T-helper 1 cell (primary cell): Measurements from ENCODE around the gene AASDH.

ENCODE experiments used
- DNase-seq, 5 donors: peaks; one replicate each; pipeline ENCODE4 v3.0.0-alpha.2; 2012 to 2020
- total RNA-seq, 4 donors: gene quantifications; one replicate each; lab custom pipeline; 2026; lab: John Stamatoyannopoulos, UW

Gene AASDH, protein sequence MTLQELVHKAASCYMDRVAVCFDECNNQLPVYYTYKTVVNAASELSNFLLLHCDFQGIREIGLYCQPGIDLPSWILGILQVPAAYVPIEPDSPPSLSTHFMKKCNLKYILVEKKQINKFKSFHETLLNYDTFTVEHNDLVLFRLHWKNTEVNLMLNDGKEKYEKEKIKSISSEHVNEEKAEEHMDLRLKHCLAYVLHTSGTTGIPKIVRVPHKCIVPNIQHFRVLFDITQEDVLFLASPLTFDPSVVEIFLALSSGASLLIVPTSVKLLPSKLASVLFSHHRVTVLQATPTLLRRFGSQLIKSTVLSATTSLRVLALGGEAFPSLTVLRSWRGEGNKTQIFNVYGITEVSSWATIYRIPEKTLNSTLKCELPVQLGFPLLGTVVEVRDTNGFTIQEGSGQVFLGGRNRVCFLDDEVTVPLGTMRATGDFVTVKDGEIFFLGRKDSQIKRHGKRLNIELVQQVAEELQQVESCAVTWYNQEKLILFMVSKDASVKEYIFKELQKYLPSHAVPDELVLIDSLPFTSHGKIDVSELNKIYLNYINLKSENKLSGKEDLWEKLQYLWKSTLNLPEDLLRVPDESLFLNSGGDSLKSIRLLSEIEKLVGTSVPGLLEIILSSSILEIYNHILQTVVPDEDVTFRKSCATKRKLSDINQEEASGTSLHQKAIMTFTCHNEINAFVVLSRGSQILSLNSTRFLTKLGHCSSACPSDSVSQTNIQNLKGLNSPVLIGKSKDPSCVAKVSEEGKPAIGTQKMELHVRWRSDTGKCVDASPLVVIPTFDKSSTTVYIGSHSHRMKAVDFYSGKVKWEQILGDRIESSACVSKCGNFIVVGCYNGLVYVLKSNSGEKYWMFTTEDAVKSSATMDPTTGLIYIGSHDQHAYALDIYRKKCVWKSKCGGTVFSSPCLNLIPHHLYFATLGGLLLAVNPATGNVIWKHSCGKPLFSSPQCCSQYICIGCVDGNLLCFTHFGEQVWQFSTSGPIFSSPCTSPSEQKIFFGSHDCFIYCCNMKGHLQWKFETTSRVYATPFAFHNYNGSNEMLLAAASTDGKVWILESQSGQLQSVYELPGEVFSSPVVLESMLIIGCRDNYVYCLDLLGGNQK
- total RNA-seq = 13.0 to 32.3 (median 22.8) reads per million in 4 donors

GRCh38 chr4:56387023-56388001 is at the start of gene AASDH:
Gene AASDH (minus strand): TSS chr4:56387491. CDS start chr4:56384299, 3,192 bp downstream.
- peak; percentile 77 to 96 (median 88) for DNase-seq

GRCh38 chr4:56435140-56435926 is 48.0 kb upstream of the AASDH start, which contains the start of gene PPAT:
Gene PPAT (minus strand): TSS chr4:56435615. CDS start chr4:56435477, 138 bp downstream.
- DNase-seq = peak; percentile 97 to 99 (median 98)

GRCh38 chr4:56434599-56435139 is 47.4 kb upstream of the AASDH start:
- DNase-seq = peak in 2 of 5 donors; percentile 17 to 40

GRCh38 chr4:56433280-56433679 is 46.0 kb upstream of the AASDH start:
- DNase-seq = no peak

- no peak for DNase-seq
These were observed 42.9 kb upstream of the AASDH start for GRCh38 chr4:56430203-56430602.

DNA sequence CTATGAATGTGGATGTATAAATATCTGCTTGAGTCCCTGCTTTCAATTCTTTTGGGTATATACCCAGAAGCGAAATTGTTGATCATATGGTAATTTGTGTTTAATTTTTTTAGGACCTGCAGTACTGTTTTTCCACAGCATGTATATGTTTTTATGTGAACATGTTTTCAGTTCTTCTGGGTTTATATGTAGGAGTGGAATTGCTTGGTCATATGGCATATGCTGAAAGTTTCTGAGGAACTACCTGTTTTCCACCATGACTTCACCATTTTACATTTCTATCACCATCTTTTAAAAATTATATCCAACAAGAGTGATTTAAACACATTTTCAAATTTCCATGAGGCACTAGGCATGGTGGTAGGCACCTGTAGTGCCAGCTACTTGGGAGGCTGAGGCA is 39.9 kb upstream of the AASDH start:
- no peak for DNase-seq

- no peak for DNase-seq
These were observed 39.0 kb upstream of the AASDH start for GRCh38 chr4:56426273-56426672.

GRCh38 chr4:56425518-56425917 is 38.2 kb upstream of the AASDH start:
- no peak for DNase-seq

DNA sequence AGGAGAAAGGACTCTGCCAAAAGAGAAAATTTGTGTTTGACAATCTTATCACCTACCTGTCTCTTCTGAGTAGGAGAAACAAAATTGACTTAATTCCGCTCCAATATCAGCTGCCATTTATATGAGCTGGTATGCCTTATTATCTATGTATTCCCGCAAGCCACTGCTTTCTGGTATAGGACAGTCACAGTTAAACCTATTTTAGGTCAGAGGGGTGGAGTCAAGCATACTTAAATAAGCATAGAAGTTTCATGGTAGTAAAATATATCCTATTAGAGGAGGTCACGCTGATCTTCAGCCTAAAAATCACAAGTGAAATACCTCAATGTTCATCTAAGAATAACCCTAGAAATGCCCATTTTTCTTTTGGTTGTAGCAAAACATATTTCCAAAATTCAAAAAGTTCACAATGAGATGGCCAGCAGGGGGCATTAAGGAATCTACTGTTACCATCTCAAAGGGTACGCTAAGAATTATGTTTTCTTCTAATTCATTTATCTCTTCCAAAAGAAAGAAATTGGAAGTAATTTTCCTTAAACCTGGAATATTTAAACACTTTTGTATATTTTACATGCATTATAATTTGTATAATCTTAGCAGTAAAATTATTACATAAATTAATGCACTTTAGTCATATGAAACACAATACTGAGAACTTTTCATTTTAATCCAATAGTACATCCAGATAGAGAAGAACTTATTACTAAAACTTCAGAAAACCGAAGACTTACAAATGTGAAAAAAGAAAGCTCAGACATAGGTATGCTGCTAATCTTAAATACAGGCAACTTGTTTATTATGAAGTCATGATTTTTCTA is 37.6 kb upstream of the AASDH start:
- DNase-seq = peak in 4 of 5 donors; percentile 10 to 46 (median 20)

DNA sequence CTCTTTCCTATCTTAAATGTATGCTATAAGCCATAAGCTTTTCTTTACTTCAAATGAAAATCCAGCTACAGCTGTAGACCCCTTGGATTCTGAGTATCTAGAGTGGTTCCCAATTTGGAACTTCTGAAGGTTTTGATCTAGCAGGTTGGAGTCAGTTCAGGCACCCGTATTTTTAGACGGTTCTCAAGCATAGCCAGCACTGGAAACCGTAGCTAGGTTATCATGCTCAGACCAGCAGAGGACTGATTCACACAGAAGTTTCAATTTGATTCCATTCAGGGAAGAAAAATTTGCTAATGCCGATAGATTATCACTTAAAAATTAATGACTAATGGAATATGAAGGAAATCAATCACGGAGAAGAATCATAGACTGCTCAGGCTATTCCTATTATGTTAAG is 36.9 kb upstream of the AASDH start:
- no peak for DNase-seq

DNA sequence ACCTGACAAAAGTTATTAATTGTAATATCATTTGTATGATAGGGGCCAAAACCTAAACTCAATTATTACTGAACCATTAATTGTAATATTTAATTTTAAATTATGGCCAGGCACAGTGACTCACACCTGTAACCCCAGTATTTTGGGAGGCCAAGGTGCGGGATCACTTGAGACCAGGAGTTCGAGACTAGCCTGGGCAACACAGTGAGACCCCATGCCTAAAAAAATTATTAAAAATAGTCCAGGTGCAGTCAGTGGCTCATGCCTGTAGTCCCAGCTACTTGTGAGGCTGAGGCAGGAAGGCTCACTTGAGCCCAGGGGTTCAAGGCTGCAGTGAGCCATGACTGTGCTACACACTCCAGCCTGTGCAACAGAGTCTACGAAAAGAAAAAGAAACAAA is 30.1 kb upstream of the AASDH start:
- DNase-seq = no peak

DNA sequence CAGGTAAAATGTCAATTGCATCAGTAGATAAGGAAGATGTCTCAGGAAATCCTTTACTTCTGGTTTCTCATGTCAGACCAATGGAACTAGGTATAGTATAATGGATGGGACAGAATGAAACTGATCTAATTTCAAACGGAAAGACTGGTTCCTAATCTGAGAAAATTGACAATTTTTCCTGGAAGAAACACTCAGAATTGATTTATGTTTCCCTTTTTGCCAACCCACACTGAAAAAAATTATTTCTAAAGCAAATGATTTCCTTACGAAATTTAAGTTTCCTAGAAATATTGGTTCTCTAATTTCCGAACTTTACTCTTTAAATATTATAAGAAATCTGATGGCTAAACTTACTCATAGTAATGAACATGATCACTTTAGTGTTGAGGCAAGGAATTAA is 29.1 kb upstream of the AASDH start:
- peak in 1 of 5 donors; percentile 27 for DNase-seq

DNA sequence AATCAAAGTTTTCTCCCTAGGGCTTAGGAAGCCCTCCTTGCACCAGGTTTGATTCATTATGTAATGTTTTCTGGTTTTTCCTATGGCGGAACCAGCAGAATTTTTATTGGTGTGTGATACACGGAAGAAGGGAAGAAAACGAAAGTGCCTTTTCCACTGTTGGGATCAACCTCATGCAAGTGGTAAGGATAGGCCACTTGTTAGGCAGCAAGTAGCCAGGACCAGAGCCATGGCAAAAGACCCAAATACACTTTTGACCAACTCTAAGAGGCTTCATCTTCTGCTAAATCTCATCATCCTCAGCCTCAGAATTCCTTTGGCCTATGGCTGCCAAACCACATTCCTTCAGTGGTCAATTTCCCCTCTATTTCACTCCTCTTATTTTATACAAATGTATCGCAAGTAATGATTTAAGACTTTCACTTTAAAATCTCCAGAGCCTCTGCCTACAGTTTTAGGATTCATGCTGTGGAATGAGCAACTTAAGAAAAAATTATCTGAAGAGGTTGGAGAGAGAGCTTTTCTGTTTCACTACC is 26.9 kb upstream of the AASDH start:
- no peak for DNase-seq

- DNase-seq = peak in 1 of 5 donors; percentile 22
These were observed 23.2 kb upstream of the AASDH start for GRCh38 chr4:56410247-56411062.

GRCh38 chr4:56409511-56410090 is 22.3 kb upstream of the AASDH start:
- DNase-seq = no peak

GRCh38 chr4:56408978-56409377 is 21.7 kb upstream of the AASDH start:
- no peak for DNase-seq

DNA sequence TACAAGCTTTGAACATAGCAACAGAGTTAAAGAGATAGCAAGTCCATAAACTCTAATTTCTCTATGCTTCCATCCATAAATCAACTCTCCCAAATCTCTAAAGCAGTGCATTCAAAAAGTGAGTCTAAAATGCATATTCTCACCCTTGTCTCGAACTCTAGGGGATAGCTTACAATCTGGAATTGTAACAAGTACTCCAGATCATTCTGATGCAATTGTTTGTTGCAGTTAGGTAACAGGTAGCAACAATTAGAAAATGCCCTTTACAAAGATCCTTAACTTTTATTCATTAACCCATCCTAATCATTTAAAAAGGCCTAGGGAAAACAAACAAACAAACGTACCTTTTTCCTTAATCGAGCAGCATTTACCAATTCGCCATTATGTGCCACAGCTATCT is 18.9 kb upstream of the AASDH start:
- no peak for DNase-seq

GRCh38 chr4:56405016-56405415 is 17.7 kb upstream of the AASDH start:
- DNase-seq = no peak
